Stimulated activated CD4-positive, alpha-beta T cell treated with anti-CD3 and anti-CD28 coated beads, Interleukin-15, amount 100 ng/mL, for 24 hours (primary cell): ENCODE data around the gene RNF213.

Experiments used
- DNase-seq: peaks from one replicate; pipeline ENCODE4 v3.0.0-alpha.2; 2020

RNF213 gene

GRCh38 chr17:80260791-80261158 lies at the start of gene RNF213:
TSS of gene RNF213 (plus strand) at chr17:80260852. CDS start at chr17:80263682, 2,830 bp downstream.
- DNase-seq: peak; percentile 57

- DNase-seq: no peak
Measured at GRCh38 chr17:80212109-80212508, 48.5 kb upstream of the RNF213 start.

- DNase-seq: no peak
Measured at GRCh38 chr17:80212511-80212910, 48.1 kb upstream of the RNF213 start.

GRCh38 chr17:80212962-80213642 lies 47.5 kb upstream of the RNF213 start:
- no peak for DNase-seq

GRCh38 chr17:80213643-80213975 lies 47.0 kb upstream of the RNF213 start:
- DNase-seq: no peak

- DNase-seq: no peak
Measured at GRCh38 chr17:80214012-80214877, 46.4 kb upstream of the RNF213 start.

- no peak for DNase-seq
Measured at GRCh38 chr17:80214878-80215210, 45.8 kb upstream of the RNF213 start.

- no peak for DNase-seq
Measured at GRCh38 chr17:80216473-80217456, 43.9 kb upstream of the RNF213 start.

GRCh38 chr17:80217703-80218362 lies 42.8 kb upstream of the RNF213 start:
- DNase-seq: no peak

- no peak for DNase-seq
Measured at GRCh38 chr17:80218391-80218790, 42.3 kb upstream of the RNF213 start.

- DNase-seq: peak; percentile 95
Measured at GRCh38 chr17:80219013-80219762, 41.5 kb upstream of the RNF213 start.

GRCh38 chr17:80219763-80220053 lies 40.9 kb upstream of the RNF213 start:
- DNase-seq: no peak

GRCh38 chr17:80220054-80220735 lies 40.5 kb upstream of the RNF213 start, which contains the start of the genes SGSH and SLC26A11:
TSS of gene SGSH (minus strand) at chr17:80220333. CDS start at chr17:80220313, 20 bp downstream.
TSS of gene SLC26A11 (plus strand) at chr17:80220427. CDS start at chr17:80221561, 1,134 bp downstream.
- DNase-seq: peak; percentile 87

- DNase-seq: peak; percentile 38
Measured at GRCh38 chr17:80220736-80221215, 39.9 kb upstream of the RNF213 start.

GRCh38 chr17:80221351-80222105 lies 39.1 kb upstream of the RNF213 start:
- no peak for DNase-seq

- DNase-seq: no peak
Measured at GRCh38 chr17:80222376-80223141, 38.1 kb upstream of the RNF213 start.

- no peak for DNase-seq
Measured at GRCh38 chr17:80223142-80223815, 37.4 kb upstream of the RNF213 start.

GRCh38 chr17:80223838-80224497 lies 36.7 kb upstream of the RNF213 start:
- no peak for DNase-seq
